ENCODE measurements around the gene OR6J1. TPM values are rescaled to one million over a fixed set of nuclear protein-coding genes. Genes with fewer than 3 reads are reported as not detected.

The OR6J1 gene
- total RNA-seq, 1 donor, result not detected

DNA sequence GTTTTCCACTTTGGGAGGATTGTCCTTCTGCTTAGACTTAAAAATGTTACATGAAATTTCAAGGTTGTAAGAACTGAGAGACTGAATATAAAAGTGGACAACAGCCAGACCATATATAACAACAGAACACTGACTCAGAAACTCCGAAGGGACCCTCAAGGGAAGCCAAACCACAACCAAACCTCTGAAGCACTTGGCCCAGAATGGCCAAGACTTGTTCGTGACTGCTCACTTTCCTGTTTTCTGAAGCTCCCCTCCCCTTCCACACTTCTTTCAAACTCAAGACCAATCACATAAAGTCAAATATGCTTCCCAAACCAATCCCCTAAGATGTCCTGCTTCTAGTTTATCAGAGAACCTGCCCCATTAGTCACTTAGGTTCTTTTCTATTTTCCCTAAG is 13.7 kb downstream of the OR6J1 start:
- no peak overlapping the region for H3K4me3 ChIP-seq (ENCODE audit: insufficient read depth, low read length)
- DNase-seq (ENCODE audit: insufficient read length, low spot score, missing footprints), result peak; percentile 95
- H3K27me3 ChIP-seq (ENCODE audit: insufficient read depth, low read length), result peaks cover 5% of the 10 kb centered on the region
- H3K4me1 ChIP-seq (ENCODE audit: insufficient read depth, low read length), result peaks cover 19% of the 10 kb centered on the region
- peak overlapping the region; percentile 48 for H3K27ac ChIP-seq (ENCODE audit: low read depth, low read length)
- H3K4me2 ChIP-seq (ENCODE audit: insufficient read depth, low read length), result peak overlapping the region; percentile 54
- TF ChIP-seq, protein P1, sequence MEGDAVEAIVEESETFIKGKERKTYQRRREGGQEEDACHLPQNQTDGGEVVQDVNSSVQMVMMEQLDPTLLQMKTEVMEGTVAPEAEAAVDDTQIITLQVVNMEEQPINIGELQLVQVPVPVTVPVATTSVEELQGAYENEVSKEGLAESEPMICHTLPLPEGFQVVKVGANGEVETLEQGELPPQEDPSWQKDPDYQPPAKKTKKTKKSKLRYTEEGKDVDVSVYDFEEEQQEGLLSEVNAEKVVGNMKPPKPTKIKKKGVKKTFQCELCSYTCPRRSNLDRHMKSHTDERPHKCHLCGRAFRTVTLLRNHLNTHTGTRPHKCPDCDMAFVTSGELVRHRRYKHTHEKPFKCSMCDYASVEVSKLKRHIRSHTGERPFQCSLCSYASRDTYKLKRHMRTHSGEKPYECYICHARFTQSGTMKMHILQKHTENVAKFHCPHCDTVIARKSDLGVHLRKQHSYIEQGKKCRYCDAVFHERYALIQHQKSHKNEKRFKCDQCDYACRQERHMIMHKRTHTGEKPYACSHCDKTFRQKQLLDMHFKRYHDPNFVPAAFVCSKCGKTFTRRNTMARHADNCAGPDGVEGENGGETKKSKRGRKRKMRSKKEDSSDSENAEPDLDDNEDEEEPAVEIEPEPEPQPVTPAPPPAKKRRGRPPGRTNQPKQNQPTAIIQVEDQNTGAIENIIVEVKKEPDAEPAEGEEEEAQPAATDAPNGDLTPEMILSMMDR (IDR thresholded peaks at IDR 0.05; ENCODE audit: extremely low read depth, low read depth, low read length), result no peak
- H3K36me3 ChIP-seq (ENCODE audit: insufficient read depth, low read length), result no peaks in the 10 kb centered on the region
- H3K79me2 ChIP-seq (ENCODE audit: insufficient read depth, low read length), result no peaks in the 10 kb centered on the region
- H3K9me3 ChIP-seq (ENCODE audit: low read depth, low read length), result no peaks in the 10 kb centered on the region
- H2AFZ ChIP-seq (ENCODE audit: low read length), result no peak overlapping the region
- no peaks in the 10 kb centered on the region for H4K20me1 ChIP-seq (ENCODE audit: insufficient read depth, low read length)

DNA sequence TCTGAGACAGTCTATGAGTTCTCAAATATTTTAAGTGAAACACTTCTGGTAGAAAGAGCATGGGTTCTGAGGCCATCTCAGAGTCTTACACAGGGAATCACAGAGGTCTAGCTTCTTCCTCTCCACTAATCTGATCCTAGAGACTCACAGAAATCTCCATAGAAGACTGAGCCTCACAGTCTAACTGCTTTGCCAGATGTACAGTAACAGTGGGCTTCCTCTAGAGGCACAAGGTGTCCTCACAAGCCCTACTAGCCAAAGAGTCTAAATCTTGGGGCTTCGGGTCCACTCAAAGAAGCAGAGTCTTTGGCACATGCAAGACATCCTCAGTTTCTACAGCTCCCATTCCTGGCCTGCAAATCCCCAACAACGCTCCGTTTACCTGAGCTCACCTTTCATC is 14.1 kb downstream of the OR6J1 start:
- peaks cover 19% of the 10 kb centered on the region for H3K4me1 ChIP-seq (ENCODE audit: insufficient read depth, low read length)
- H2AFZ ChIP-seq (ENCODE audit: low read length), result no peak overlapping the region
- no peaks in the 10 kb centered on the region for H3K36me3 ChIP-seq (ENCODE audit: insufficient read depth, low read length)
- TF ChIP-seq, protein P1 (IDR thresholded peaks at IDR 0.05; ENCODE audit: extremely low read depth, low read depth, low read length), result no peak
- peak overlapping the region; percentile 38 for H3K4me2 ChIP-seq (ENCODE audit: insufficient read depth, low read length)
- no peaks in the 10 kb centered on the region for H4K20me1 ChIP-seq (ENCODE audit: insufficient read depth, low read length)
- H3K27me3 ChIP-seq (ENCODE audit: insufficient read depth, low read length), result peaks cover 5% of the 10 kb centered on the region
- DNase-seq (ENCODE audit: insufficient read length, low spot score, missing footprints), result no peak
- no peaks in the 10 kb centered on the region for H3K79me2 ChIP-seq (ENCODE audit: insufficient read depth, low read length)
- H3K4me3 ChIP-seq (ENCODE audit: insufficient read depth, low read length), result no peak overlapping the region
- no peaks in the 10 kb centered on the region for H3K9me3 ChIP-seq (ENCODE audit: low read depth, low read length)
- H3K27ac ChIP-seq (ENCODE audit: low read depth, low read length), result peak overlapping the region; percentile 20

DNA sequence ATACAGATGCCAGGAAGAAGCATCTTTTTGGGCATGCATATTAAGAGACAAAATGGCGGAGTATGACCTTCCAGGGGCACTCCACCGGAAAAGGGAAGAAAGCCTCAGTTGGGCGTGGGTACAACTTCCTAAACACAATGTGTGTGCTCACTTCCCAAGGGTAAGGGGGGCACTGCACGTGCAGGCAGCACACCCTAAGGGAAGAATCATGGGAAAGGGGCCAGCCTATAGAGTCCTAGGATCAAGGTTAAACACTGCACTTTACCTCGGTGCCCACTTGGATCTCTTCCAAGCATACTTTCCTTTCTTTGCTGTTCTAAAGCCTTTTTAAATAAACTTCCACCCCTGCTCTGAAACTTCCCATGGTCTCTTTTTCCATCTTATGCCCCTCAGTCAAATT is 14.8 kb downstream of the OR6J1 start:
- H2AFZ ChIP-seq (ENCODE audit: low read length), result no peak overlapping the region
- no peak overlapping the region for H3K4me2 ChIP-seq (ENCODE audit: insufficient read depth, low read length)
- no peaks in the 10 kb centered on the region for H3K9me3 ChIP-seq (ENCODE audit: low read depth, low read length)
- no peaks in the 10 kb centered on the region for H4K20me1 ChIP-seq (ENCODE audit: insufficient read depth, low read length)
- TF ChIP-seq, protein P1 (IDR thresholded peaks at IDR 0.05; ENCODE audit: extremely low read depth, low read depth, low read length), result no peak
- no peak overlapping the region for H3K27ac ChIP-seq (ENCODE audit: low read depth, low read length)
- H3K79me2 ChIP-seq (ENCODE audit: insufficient read depth, low read length), result no peaks in the 10 kb centered on the region
- peaks cover 19% of the 10 kb centered on the region for H3K4me1 ChIP-seq (ENCODE audit: insufficient read depth, low read length)
- no peak for DNase-seq (ENCODE audit: insufficient read length, low spot score, missing footprints)
- H3K36me3 ChIP-seq (ENCODE audit: insufficient read depth, low read length), result no peaks in the 10 kb centered on the region
- no peak overlapping the region for H3K4me3 ChIP-seq (ENCODE audit: insufficient read depth, low read length)
- peaks cover 5% of the 10 kb centered on the region for H3K27me3 ChIP-seq (ENCODE audit: insufficient read depth, low read length)

DNA sequence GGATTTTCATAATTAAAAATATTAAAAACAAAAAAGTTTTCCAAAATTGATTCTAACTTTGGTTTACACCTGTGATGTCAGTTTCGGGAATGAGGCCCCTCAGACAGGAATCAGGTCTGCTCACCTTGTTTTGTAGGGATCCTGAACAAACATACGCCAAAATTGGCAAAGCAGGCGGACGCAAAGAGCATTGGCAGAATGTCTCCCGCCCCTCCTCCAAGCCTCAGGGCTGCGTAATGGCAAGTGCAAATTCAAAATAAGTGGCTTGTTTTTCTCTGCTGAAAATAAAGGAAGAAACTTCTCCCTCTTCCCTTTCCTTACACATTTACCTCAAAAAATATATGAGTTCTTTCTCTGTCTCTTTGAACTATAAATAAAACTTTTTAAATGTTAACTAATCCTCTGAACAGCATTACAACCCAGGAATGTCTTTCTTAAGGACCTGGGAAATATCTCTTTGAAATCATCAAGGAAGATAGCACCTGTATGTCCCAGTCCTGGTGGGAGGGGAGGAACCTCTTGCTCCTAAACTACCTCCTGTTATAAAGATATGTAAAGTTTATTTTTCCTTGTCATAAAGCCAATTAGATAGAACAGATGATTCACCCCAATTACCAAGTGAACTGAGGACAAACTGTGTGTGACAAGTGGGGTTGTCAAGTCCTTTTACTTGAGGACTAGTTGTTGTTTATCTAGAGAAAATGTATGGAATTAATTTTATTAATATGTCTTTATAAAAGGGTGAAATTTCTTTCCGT is 16.5 kb downstream of the OR6J1 start:
- Histone ChIP-seq H3K4me3 (ENCODE audit: insufficient read depth, low read length) (no peak overlapping the region), H2AFZ (ENCODE audit: low read length) (no peak overlapping the region), H4K20me1 (ENCODE audit: insufficient read depth, low read length) (no peaks in the 10 kb centered on the region), H3K36me3 (ENCODE audit: insufficient read depth, low read length) (no peaks in the 10 kb centered on the region), H3K4me2 (ENCODE audit: insufficient read depth, low read length) (no peak overlapping the region), H3K9me3 (ENCODE audit: low read depth, low read length) (no peaks in the 10 kb centered on the region), H3K27me3 (ENCODE audit: insufficient read depth, low read length) (peaks cover 1% of the 10 kb centered on the region), H3K4me1 (ENCODE audit: insufficient read depth, low read length) (peaks cover 19% of the 10 kb centered on the region), H3K27ac (ENCODE audit: low read depth, low read length) (no peak overlapping the region), H3K79me2 (ENCODE audit: insufficient read depth, low read length) (no peaks in the 10 kb centered on the region)
- DNase-seq (ENCODE audit: insufficient read length, low spot score, missing footprints), result no peak
- TF ChIP-seq, protein P1 (IDR thresholded peaks at IDR 0.05; ENCODE audit: extremely low read depth, low read depth, low read length), result no peak
